HCT116 (cell line): ENCODE data around the gene MANEAL.

ENCODE experiments used
- CEBPB ChIP-seq: IDR thresholded peaks from 2 replicates; pipeline ENCODE4 v1.6.1; 2012; ENCODE audit warnings: low read depth
- CTCF ChIP-seq, 3 experiments: fragments of 200-600 bp in 1 of 3; sonication (generic) in 1 of 3; IDR thresholded peaks in 2 of 3; conservative IDR thresholded peaks in 1 of 3; 2 replicates each; pipeline ENCODE4 v1.5.1; 2012 to 2017; ENCODE audit warnings: low read depth in 2 of 3, low read length in 2 of 3, antibody characterized with exemption in 1 of 3, borderline replicate concordance in 1 of 3, control low read depth in 1 of 3, mild to moderate bottlenecking in 1 of 3, mixed read lengths in 1 of 3, mixed run types in 1 of 3, moderate library complexity in 1 of 3; ENCODE audit not compliant: insufficient read depth in 1 of 3
- EZH2 ChIP-seq: fragments of 200-600 bp; sonication (generic); IDR thresholded peaks from 2 replicates; pipeline ENCODE4 v1.6.1; 2017; ENCODE audit warnings: antibody characterized with exemption, mixed run types
- EZH2phosphoT487 ChIP-seq: fragments of 200-600 bp; IDR thresholded peaks from 2 replicates; pipeline ENCODE4 v1.6.1; 2018; ENCODE audit warnings: antibody characterized with exemption, borderline replicate concordance
- POLR2A ChIP-seq: IDR thresholded peaks from 2 replicates; pipeline ENCODE4 v1.7.0; 2011; ENCODE audit warnings: borderline replicate concordance; ENCODE audit not compliant: insufficient read depth, insufficient read length; ENCODE audit errors: extremely low read depth
- POLR2AphosphoS5 ChIP-seq: IDR thresholded peaks from 2 replicates; pipeline ENCODE4 v1.6.1; 2011; ENCODE audit warnings: mild to moderate bottlenecking, low read depth, low read length, moderate library complexity
- RAD21 ChIP-seq: IDR thresholded peaks from 2 replicates; pipeline ENCODE4 v1.6.1; 2012; ENCODE audit warnings: low read depth, mild to moderate bottlenecking

GRCh38 chr1:37764888-37765441 lies 28.7 kb upstream of the MANEAL start, which contains the start of gene EPHA10:
- TF ChIP-seq POLR2A = no peak
- TF ChIP-seq CTCF (IDR thresholded peaks at IDR 0.05 in 2 of 3, conservative IDR thresholded peaks at IDR 0.05 in 1 of 3; ENCODE audit: borderline replicate concordance in 1 of 3, insufficient read depth in 1 of 3, low read depth in 2 of 3, low read length in 2 of 3) = no peak
- TF ChIP-seq POLR2AphosphoS5 = no peak
- TF ChIP-seq EZH2phosphoT487 = no peak
- TF ChIP-seq RAD21 = no peak
- no peak for TF ChIP-seq CEBPB
- no peak for TF ChIP-seq EZH2
